SK-N-SH (cell line): Measurements from ENCODE around the gene WFDC11. TPM values are rescaled to one million over a fixed set of nuclear protein-coding genes. Genes with fewer than 3 reads are reported as not detected.

ENCODE experiments used
- CTCF ChIA-PET: fragments of 300-600, 350-600 bp; formaldehyde crosslinking; extraction: SDS; loops from one replicate; lab custom pipeline; 2021; lab: Yijun Ruan, JAX
- POLR2A ChIA-PET: fragments of 350-600 bp; sonication (Branson Sonifier 250); formaldehyde crosslinking; extraction: SDS; loops from one replicate; lab custom pipeline; 2020; ENCODE audit warnings: antibody characterized with exemption, inconsistent platforms; lab: Yijun Ruan, JAX
- DNase-seq: peaks from one replicate; pipeline ENCODE4 v3.0.0; 2012
- H2AFZ ChIP-seq: fragments of 200-600 bp; sonication (generic); 2 replicates; pipeline ENCODE4 v1.8.1; 2016; ENCODE audit warnings: antibody characterized with exemption, mild to moderate bottlenecking, low read depth
- H3F3A ChIP-seq: fragments of 200-600 bp; sonication (generic); replicated peaks from 2 replicates; pipeline ENCODE3; 2016; ENCODE audit warnings: antibody characterized with exemption, mild to moderate bottlenecking; ENCODE audit not compliant: insufficient read depth
- H3K27ac ChIP-seq, 2 experiments: fragments of 200-500 bp in 1 of 2; fragments of 200-600 bp in 1 of 2; sonication (Bioruptor generic) in 1 of 2; sonication (generic), shearing (Covaris generic) in 1 of 2; 2 replicates each; pipeline versions ENCODE4 v1.5.1 to v1.6.1; 2014 to 2016; ENCODE audit warnings: low read depth in 2 of 2, inconsistent platforms in 1 of 2, low read length in 1 of 2, mild to moderate bottlenecking in 1 of 2, mixed read lengths in 1 of 2
- H3K27me3 ChIP-seq: fragments of 200-600 bp; sonication (generic), shearing (Covaris generic); 2 replicates; pipeline ENCODE4 v1.6.1; 2016; ENCODE audit warnings: mixed run types; ENCODE audit not compliant: insufficient read depth
- H3K36me3 ChIP-seq, 2 experiments: fragments of 200-500 bp in 1 of 2; fragments of 200-600 bp in 1 of 2; sonication (Bioruptor generic) in 1 of 2; sonication (generic) in 1 of 2; replicated peaks in 1 of 2; 2 replicates each; pipeline versions ENCODE3 to v1.5.1; 2014 to 2016; ENCODE audit warnings: low read length in 1 of 2, mild to moderate bottlenecking in 1 of 2; ENCODE audit not compliant: insufficient read depth in 2 of 2, control insufficient read depth in 1 of 2
- H3K4me1 ChIP-seq, 2 experiments: fragments of 200-500 bp in 1 of 2; fragments of 200-600 bp in 1 of 2; sonication (Bioruptor generic) in 1 of 2; sonication (generic), shearing (Covaris generic) in 1 of 2; 2 replicates each; pipeline versions ENCODE4 v1.5.1 to v1.6.1; 2014 to 2016; ENCODE audit warnings: low read depth in 1 of 2, low read length in 1 of 2, mixed run types in 1 of 2; ENCODE audit not compliant: insufficient read depth in 2 of 2, control insufficient read depth in 1 of 2
- H3K4me2 ChIP-seq: fragments of 200-600 bp; sonication (generic), shearing (Covaris generic); 2 replicates; pipeline ENCODE4 v1.6.1; 2017; ENCODE audit warnings: mixed run types
- H3K4me3 ChIP-seq, 2 experiments: fragments of 200-500 bp in 1 of 2; fragments of 200-600 bp in 1 of 2; sonication (Bioruptor generic) in 1 of 2; sonication (generic), shearing (Covaris generic) in 1 of 2; 2 replicates each; pipeline versions ENCODE4 v1.5.1 to v1.8.1; 2014 to 2016; ENCODE audit warnings: low read depth in 2 of 2, inconsistent platforms in 1 of 2, low read length in 1 of 2, mild to moderate bottlenecking in 1 of 2, mixed read lengths in 1 of 2, moderate library complexity in 1 of 2
- H3K79me2 ChIP-seq: fragments of 200-600 bp; sonication (generic); 2 replicates; pipeline ENCODE4 v1.8.1; 2017; ENCODE audit warnings: mild to moderate bottlenecking; ENCODE audit not compliant: insufficient read depth
- H3K9ac ChIP-seq: fragments of 200-600 bp; sonication (generic); 2 replicates; pipeline ENCODE4 v1.6.1; 2017; ENCODE audit warnings: mixed run types
- H3K9me2 ChIP-seq: fragments of 200-600 bp; sonication (generic); 2 replicates; pipeline ENCODE4 v1.6.1; 2017; ENCODE audit warnings: mixed run types
- H3K9me3 ChIP-seq: fragments of 200-600 bp; sonication (generic); 2 replicates; pipeline ENCODE4 v1.6.1; 2017; ENCODE audit warnings: mixed run types, mild to moderate bottlenecking, moderate library complexity
- H4K20me1 ChIP-seq: fragments of 200-600 bp; sonication (generic); 2 replicates; pipeline ENCODE4 v1.6.1; 2017; ENCODE audit warnings: mild to moderate bottlenecking, mixed run types; ENCODE audit not compliant: insufficient read depth
- EP300 ChIP-seq, 2 experiments: IDR thresholded peaks; 2 replicates each; pipeline versions ENCODE4 v1.4.0 to v1.6.1; 2012; ENCODE audit warnings: borderline replicate concordance in 1 of 2, low read depth in 1 of 2, low read length in 1 of 2
- EZH2phosphoT487 ChIP-seq: fragments of 200-600 bp; sonication (generic); IDR thresholded peaks from 2 replicates; pipeline ENCODE4 v1.6.1; 2017; ENCODE audit warnings: low read depth, mixed run types, mild to moderate bottlenecking, antibody characterized with exemption, moderate library complexity, borderline replicate concordance
- FOSL2 ChIP-seq: IDR thresholded peaks from 2 replicates; pipeline ENCODE4 v1.4.0; 2012; ENCODE audit warnings: low read depth, mild to moderate bottlenecking, moderate library complexity, borderline replicate concordance
- GABPA ChIP-seq: IDR thresholded peaks from 2 replicates; pipeline ENCODE4 v1.4.0; 2012; ENCODE audit warnings: low read depth, mild to moderate bottlenecking
- GATA2 ChIP-seq: sonication (generic); formaldehyde crosslinking; IDR thresholded peaks from 2 replicates; pipeline ENCODE4 v1.5.0; 2020; ENCODE audit warnings: mild to moderate bottlenecking, missing genetic modification reagents
- MEF2A ChIP-seq: IDR thresholded peaks from 2 replicates; pipeline ENCODE4 v1.4.0; 2012; ENCODE audit warnings: low read depth, borderline replicate concordance
- NFIC ChIP-seq: IDR thresholded peaks from 2 replicates; pipeline ENCODE4 v1.4.0; 2012; ENCODE audit warnings: borderline replicate concordance
- NRF1 ChIP-seq: IDR thresholded peaks from 2 replicates; pipeline ENCODE4 v1.6.1; 2012; ENCODE audit warnings: low read depth, mild to moderate bottlenecking, low read length
- RAD21 ChIP-seq: IDR thresholded peaks from 2 replicates; pipeline ENCODE4 v1.6.1; 2012; ENCODE audit warnings: mild to moderate bottlenecking, low read length
- RCOR1 ChIP-seq: fragments of 150-350 bp; IDR thresholded peaks from 2 replicates; pipeline ENCODE4 v1.6.1; 2017; ENCODE audit warnings: antibody characterized with exemption, low read length
- SIN3A ChIP-seq: IDR thresholded peaks from 2 replicates; pipeline ENCODE4 v1.6.1; 2012; ENCODE audit warnings: low read depth, mild to moderate bottlenecking, low read length, moderate library complexity, borderline replicate concordance
- TCF12 ChIP-seq: IDR thresholded peaks from 2 replicates; pipeline ENCODE4 v1.4.0; 2012
- TEAD4 ChIP-seq: IDR thresholded peaks from 2 replicates; pipeline ENCODE4 v1.4.0; 2012; ENCODE audit warnings: mild to moderate bottlenecking, borderline replicate concordance; ENCODE audit not compliant: insufficient read depth
- YY1 ChIP-seq: IDR thresholded peaks from 2 replicates; pipeline ENCODE4 v1.4.0; 2012; ENCODE audit warnings: low read depth, mild to moderate bottlenecking
- WGBS: methylation state at CpG from one replicate; pipeline ENCODE4 v1.1.6; 2017; ENCODE audit warnings: low lambda C conversion rate; 5-methylcytosine and 5-hydroxymethylcytosine counted together
- polyA plus RNA-seq, 3 experiments: library from polyadenylated mRNA; depleted of rRNA; stranded (reverse); fragments of >200 nt; gene quantifications; 2 replicates each; pipeline ENCODE4 v1.2.3, GENCODE V29; 2012
- TF ChIP-seq, protein P1 (sequence below): IDR thresholded peaks from 2 replicates; pipeline ENCODE4; 2012
- TF ChIP-seq, protein P2 (sequence below): fragments of 150-350 bp; IDR thresholded peaks from 2 replicates; pipeline ENCODE4 v1.6.1; 2017; ENCODE audit warnings: antibody characterized with exemption, low read length, low read depth, borderline replicate concordance
- TF ChIP-seq, protein P3 (sequence below): IDR thresholded peaks from 2 replicates; pipeline ENCODE4 v1.4.0; 2012; ENCODE audit warnings: low read depth
- TF ChIP-seq, protein P4 (sequence below): fragments of 200-600 bp; sonication (generic); IDR thresholded peaks from 2 replicates; pipeline ENCODE4 v1.6.1; 2017; ENCODE audit warnings: antibody characterized with exemption, mild to moderate bottlenecking, moderate library complexity
- TF ChIP-seq, protein P5 (sequence below): IDR thresholded peaks from 2 replicates; pipeline ENCODE4 v1.4.0; 2012; ENCODE audit warnings: low read depth, borderline replicate concordance

Gene WFDC11
- polyA plus RNA-seq, 1 of the 3 experiments (the other 2 are of a cell fraction), result not detected

DNA sequence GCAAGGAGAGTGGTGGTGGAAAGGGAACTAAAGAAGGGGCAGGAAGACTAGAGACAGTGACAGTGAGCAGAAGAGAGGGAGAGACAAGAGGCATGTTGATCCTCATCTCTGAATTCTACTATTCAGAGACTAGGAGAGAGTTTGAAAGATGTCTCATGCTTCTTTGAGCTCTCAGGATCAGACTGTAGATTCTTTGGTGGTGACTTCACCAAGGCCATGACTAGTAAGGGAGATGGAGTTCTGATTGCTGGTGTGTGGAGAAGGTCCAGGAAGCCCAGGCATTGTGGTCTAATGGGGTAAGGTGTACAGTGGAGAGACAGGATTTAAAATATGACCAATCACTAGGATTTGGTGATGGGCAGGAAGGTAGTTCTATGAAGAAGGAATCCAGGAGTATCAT lies 39.7 kb downstream of the WFDC11 start:
- Histone ChIP-seq H3K4me3 (no peak overlapping the region), H3K4me2 (no peak overlapping the region), H3F3A (no peaks in the 10 kb centered on the region), H3K27ac (no peak overlapping the region), H3K36me3 (no peaks in the 10 kb centered on the region), H2AFZ (no peak overlapping the region), H3K27me3 (no peaks in the 10 kb centered on the region), H3K79me2 (no peaks in the 10 kb centered on the region), H3K9me3 (no peaks in the 10 kb centered on the region), H3K9ac (no peak overlapping the region), H3K9me2 (no peaks in the 10 kb centered on the region), H3K4me1 (no peaks in the 10 kb centered on the region; a peak in 1 of 4 replicates), H4K20me1 (no peaks in the 10 kb centered on the region)
- no peak for DNase-seq
- CTCF ChIA-PET, result interaction anchor here (0.9 to 4.2 kb wide), 4 partner anchors 9 to 140 kb away, joined by 3 to 21 read pairs (median 4); no protein-coding TSS in a partner anchor
- no peak for TF ChIP-seq YY1
- TF ChIP-seq, protein P1, sequence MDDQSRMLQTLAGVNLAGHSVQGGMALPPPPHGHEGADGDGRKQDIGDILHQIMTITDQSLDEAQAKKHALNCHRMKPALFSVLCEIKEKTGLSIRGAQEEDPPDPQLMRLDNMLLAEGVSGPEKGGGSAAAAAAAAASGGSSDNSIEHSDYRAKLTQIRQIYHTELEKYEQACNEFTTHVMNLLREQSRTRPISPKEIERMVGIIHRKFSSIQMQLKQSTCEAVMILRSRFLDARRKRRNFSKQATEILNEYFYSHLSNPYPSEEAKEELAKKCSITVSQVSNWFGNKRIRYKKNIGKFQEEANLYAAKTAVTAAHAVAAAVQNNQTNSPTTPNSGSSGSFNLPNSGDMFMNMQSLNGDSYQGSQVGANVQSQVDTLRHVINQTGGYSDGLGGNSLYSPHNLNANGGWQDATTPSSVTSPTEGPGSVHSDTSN, result no peak
- TF ChIP-seq, protein P2, sequence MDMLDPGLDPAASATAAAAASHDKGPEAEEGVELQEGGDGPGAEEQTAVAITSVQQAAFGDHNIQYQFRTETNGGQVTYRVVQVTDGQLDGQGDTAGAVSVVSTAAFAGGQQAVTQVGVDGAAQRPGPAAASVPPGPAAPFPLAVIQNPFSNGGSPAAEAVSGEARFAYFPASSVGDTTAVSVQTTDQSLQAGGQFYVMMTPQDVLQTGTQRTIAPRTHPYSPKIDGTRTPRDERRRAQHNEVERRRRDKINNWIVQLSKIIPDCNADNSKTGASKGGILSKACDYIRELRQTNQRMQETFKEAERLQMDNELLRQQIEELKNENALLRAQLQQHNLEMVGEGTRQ, result no peak
- no peak for TF ChIP-seq EP300 (IDR thresholded peaks at IDR 0.05; ENCODE audit: borderline replicate concordance in 1 of 2, low read depth in 1 of 2, low read length in 1 of 2)
- TF ChIP-seq GATA2 (CRISPR knock-in tag), result no peak
- no peak for TF ChIP-seq GABPA
- TF ChIP-seq TCF12, result no peak
- no peak for TF ChIP-seq RCOR1
- no peak for TF ChIP-seq TEAD4
- TF ChIP-seq EZH2phosphoT487, result no peak
- TF ChIP-seq FOSL2, result no peak
- no peak for TF ChIP-seq NRF1
- TF ChIP-seq, protein P3, sequence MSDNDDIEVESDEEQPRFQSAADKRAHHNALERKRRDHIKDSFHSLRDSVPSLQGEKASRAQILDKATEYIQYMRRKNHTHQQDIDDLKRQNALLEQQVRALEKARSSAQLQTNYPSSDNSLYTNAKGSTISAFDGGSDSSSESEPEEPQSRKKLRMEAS, result no peak
- no peak for TF ChIP-seq NFIC
- no peak for TF ChIP-seq SIN3A
- no peak for TF ChIP-seq MEF2A
- POLR2A ChIA-PET, result no interaction called here

DNA sequence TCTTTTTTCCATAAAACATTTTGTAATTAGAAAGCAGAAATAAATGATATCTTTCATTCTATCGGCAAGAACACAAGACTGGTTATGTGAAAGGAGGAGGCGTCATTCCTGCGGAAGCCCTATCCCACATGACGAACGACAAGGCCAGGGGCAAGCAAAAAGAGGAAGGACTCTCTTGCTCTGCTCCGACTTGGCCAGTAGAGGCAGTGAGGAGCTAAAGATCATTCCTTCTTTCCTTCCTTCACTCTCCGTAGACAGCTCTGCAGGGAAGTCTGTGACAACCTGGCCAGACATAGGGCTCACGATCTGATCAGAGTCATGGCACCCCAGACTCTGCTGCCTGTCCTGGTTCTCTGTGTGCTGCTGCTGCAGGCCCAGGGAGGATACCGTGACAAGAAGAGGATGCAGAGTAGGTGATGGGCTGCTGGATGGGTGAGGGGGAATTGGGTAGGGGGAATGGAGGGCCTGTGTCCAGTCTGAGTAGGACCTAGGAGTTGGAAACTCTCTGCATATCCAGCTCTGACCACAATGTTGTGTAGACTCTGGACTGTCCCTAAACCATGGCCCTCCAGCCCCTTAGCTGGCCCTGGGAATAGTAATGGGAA lies 40.4 kb downstream of the WFDC11 start, which contains the start of gene WFDC10A:
TSS of gene WFDC10A (plus strand) at position 244 of the 605 bp plus-strand sequence. CDS start at position 319, 75 bp downstream.
- peak; percentile 41 for DNase-seq
- Histone ChIP-seq H3K27me3 (no peaks in the 10 kb centered on the region), H3K4me3 (no peak within 1 kb of the TSS; a peak in 1 of 4 replicates), H3K9me3 (no peaks in the 10 kb centered on the region), H3K4me2 (no peak within 1 kb of the TSS), H3K36me3 (no peaks in the 10 kb centered on the region), H3K9ac (no peak within 1 kb of the TSS), H3K4me1 (no peaks in the 10 kb centered on the region; a peak in 1 of 4 replicates), H3F3A (no peaks in the 10 kb centered on the region), H4K20me1 (no peaks in the 10 kb centered on the region), H3K9me2 (no peaks in the 10 kb centered on the region), H2AFZ (no peak within 1 kb of the TSS), H3K79me2 (no peaks in the 10 kb centered on the region), H3K27ac (no peak within 1 kb of the TSS)
- ChIA-PET CTCF (interaction anchor here (0.5 to 4.2 kb wide), 14 partner anchors 9 to 310 kb away, joined by 3 to 21 read pairs (median 4); partner anchors contain the start of gene WFDC11), POLR2A (no interaction called here)
- TF ChIP-seq RCOR1 (no peak), GABPA (no peak), RAD21 (peak; percentile 44)
- TF ChIP-seq, protein P2, result no peak
- TF ChIP-seq, protein P4, sequence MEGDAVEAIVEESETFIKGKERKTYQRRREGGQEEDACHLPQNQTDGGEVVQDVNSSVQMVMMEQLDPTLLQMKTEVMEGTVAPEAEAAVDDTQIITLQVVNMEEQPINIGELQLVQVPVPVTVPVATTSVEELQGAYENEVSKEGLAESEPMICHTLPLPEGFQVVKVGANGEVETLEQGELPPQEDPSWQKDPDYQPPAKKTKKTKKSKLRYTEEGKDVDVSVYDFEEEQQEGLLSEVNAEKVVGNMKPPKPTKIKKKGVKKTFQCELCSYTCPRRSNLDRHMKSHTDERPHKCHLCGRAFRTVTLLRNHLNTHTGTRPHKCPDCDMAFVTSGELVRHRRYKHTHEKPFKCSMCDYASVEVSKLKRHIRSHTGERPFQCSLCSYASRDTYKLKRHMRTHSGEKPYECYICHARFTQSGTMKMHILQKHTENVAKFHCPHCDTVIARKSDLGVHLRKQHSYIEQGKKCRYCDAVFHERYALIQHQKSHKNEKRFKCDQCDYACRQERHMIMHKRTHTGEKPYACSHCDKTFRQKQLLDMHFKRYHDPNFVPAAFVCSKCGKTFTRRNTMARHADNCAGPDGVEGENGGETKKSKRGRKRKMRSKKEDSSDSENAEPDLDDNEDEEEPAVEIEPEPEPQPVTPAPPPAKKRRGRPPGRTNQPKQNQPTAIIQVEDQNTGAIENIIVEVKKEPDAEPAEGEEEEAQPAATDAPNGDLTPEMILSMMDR, result peak; percentile 69
- TF ChIP-seq, protein P5, sequence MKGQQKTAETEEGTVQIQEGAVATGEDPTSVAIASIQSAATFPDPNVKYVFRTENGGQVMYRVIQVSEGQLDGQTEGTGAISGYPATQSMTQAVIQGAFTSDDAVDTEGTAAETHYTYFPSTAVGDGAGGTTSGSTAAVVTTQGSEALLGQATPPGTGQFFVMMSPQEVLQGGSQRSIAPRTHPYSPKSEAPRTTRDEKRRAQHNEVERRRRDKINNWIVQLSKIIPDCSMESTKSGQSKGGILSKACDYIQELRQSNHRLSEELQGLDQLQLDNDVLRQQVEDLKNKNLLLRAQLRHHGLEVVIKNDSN, result no peak
- WGBS, result 6% methylated on average over 8 of the region's 9 CpGs
